ENCODE results near the gene AP3S1. TPM values are rescaled to one million over a fixed set of nuclear protein-coding genes. Genes with fewer than 3 reads are reported as not detected.

The AP3S1 gene
- total RNA-seq, 2 experiments from 2014 or later = 33.2 to 33.6 TPM

DNA sequence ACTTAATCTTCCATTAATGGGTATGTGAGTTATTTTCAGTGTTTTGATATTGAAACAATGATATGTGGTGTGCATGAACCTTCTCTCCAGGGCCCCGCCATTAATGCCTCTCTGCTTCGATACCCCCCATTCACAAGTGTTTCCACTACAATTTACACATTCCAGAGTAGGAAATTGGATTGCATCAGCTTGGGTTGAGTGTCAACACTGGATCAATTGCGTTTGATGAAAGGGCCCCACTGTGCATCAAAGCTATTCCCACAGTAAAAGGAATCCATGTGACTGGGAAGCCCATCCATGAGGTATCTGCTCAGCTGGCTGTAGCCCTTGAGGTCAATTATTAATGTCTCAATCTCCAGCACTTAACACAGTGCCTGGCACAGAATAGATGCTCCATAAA is 102.8 kb downstream of the AP3S1 start:
- H3K27me3 Mint-ChIP-seq = peaks cover 5% of the 10 kb centered on the region
- POLR2A ChIA-PET = no interaction called here

DNA sequence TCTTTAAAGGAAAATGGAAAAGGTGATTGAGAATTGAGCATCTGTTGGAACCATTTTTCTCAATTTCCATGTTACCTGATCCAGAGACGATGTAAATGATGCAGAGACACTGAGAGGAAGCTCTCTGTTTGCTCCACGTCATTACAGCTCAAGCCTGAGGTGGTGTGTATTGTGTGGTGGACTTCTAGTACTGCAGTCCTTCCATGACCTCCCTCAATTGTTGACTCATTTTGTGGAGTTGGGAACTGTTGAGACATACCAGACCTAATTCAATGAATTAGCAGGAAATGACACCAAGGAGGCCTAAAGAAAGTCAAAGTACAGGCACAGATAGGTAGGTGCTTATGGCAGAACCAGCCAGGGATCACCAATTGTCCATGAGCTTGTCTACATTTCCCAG is 104.9 kb downstream of the AP3S1 start:
- POLR2A ChIA-PET = no interaction called here
- Histone ChIP-seq H3K4me3 (ENCODE audit: low read length) (no peak overlapping the region), H3K9me3 (ENCODE audit: control insufficient read depth in 1 of 2, insufficient read depth in 1 of 2, low read length in 2 of 2) (no peaks in the 10 kb centered on the region), H3K36me3 (ENCODE audit: insufficient read depth, low read length) (no peaks in the 10 kb centered on the region), H3K4me1 (ENCODE audit: insufficient read depth, low read length) (no peaks in the 10 kb centered on the region), H3K27ac (ENCODE audit: low read depth in 1 of 2, low read length in 2 of 2) (no peak overlapping the region), H3K27me3 (ENCODE audit: control insufficient read depth in 1 of 2, insufficient read depth in 2 of 2, low read length in 2 of 2) (no peaks in the 10 kb centered on the region)
- no peaks in the 10 kb centered on the region for H3K36me3 Mint-ChIP-seq (ENCODE audit: low read depth)
- ATAC-seq (ENCODE audit: poor library complexity) (no peak), DNase-seq (no peak)
- peaks cover 12% of the 10 kb centered on the region for H3K27me3 Mint-ChIP-seq
- no peaks in the 10 kb centered on the region for H3K4me1 Mint-ChIP-seq (ENCODE audit: low read depth)
- peaks cover 4% of the 10 kb centered on the region for H3K9me3 Mint-ChIP-seq
- no peak overlapping the region for H3K4me3 Mint-ChIP-seq
- CTCF ChIA-PET = no interaction called here
- TF ChIP-seq, protein P1, sequence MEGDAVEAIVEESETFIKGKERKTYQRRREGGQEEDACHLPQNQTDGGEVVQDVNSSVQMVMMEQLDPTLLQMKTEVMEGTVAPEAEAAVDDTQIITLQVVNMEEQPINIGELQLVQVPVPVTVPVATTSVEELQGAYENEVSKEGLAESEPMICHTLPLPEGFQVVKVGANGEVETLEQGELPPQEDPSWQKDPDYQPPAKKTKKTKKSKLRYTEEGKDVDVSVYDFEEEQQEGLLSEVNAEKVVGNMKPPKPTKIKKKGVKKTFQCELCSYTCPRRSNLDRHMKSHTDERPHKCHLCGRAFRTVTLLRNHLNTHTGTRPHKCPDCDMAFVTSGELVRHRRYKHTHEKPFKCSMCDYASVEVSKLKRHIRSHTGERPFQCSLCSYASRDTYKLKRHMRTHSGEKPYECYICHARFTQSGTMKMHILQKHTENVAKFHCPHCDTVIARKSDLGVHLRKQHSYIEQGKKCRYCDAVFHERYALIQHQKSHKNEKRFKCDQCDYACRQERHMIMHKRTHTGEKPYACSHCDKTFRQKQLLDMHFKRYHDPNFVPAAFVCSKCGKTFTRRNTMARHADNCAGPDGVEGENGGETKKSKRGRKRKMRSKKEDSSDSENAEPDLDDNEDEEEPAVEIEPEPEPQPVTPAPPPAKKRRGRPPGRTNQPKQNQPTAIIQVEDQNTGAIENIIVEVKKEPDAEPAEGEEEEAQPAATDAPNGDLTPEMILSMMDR (IDR thresholded peaks at IDR 0.05) = no peak
- no peak overlapping the region for H3K27ac Mint-ChIP-seq
- intact Hi-C loops (cut with DNase I, micrococcal nuclease) = no loop called here

More for the DNA sequence above, 102.8 kb downstream of the AP3S1 start:
- Histone ChIP-seq H3K36me3 (ENCODE audit: insufficient read depth, low read length) (no peaks in the 10 kb centered on the region), H3K27me3 (ENCODE audit: control insufficient read depth in 1 of 2, insufficient read depth in 2 of 2, low read length in 2 of 2) (no peaks in the 10 kb centered on the region), H3K27ac (ENCODE audit: low read depth in 1 of 2, low read length in 2 of 2) (no peak overlapping the region), H3K9me3 (ENCODE audit: control insufficient read depth in 1 of 2, insufficient read depth in 1 of 2, low read length in 2 of 2) (no peaks in the 10 kb centered on the region), H3K4me1 (ENCODE audit: insufficient read depth, low read length) (no peaks in the 10 kb centered on the region), H3K4me3 (ENCODE audit: low read length) (no peak overlapping the region)
- ATAC-seq (ENCODE audit: poor library complexity) (no peak), DNase-seq (no peak)
- no peaks in the 10 kb centered on the region for H3K4me1 Mint-ChIP-seq (ENCODE audit: low read depth)
- H3K9me3 Mint-ChIP-seq = peaks cover 4% of the 10 kb centered on the region
- no peak overlapping the region for H3K4me3 Mint-ChIP-seq
- CTCF ChIA-PET = no interaction called here
- no peaks in the 10 kb centered on the region for H3K36me3 Mint-ChIP-seq (ENCODE audit: low read depth)
- intact Hi-C loops (cut with DNase I, micrococcal nuclease) = no loop called here
- TF ChIP-seq, protein P1 (IDR thresholded peaks at IDR 0.05) = no peak
- H3K27ac Mint-ChIP-seq = no peak overlapping the region

DNA sequence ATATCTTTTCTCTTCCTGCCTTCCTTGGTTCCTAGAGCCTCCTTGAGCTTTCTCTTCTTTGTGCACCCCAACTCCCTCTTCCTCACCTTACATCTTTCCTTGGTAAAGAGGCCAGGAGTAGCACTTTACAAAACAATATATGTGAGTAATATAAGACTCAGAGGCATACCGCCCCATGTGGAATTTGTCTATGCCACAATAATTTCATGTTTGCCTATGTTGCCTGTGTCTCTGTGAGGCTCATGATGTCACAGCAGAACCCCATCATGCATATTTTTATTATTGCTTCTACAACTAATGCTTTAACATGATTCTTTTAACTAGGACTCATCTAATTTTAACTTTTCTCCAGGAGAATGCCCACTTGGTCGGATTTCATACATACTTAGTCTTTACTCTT is 105.5 kb downstream of the AP3S1 start:
- intact Hi-C loops (cut with DNase I, micrococcal nuclease) = no loop called here
- no peak for DNase-seq
- ChIA-PET CTCF (no interaction called here), POLR2A (no interaction called here)
- Mint-ChIP-seq H3K27me3 (peaks cover 14% of the 10 kb centered on the region), H3K9me3 (peaks cover 3% of the 10 kb centered on the region), H3K4me3 (no peak overlapping the region), H3K4me1 (ENCODE audit: low read depth) (no peaks in the 10 kb centered on the region), H3K36me3 (ENCODE audit: low read depth) (no peaks in the 10 kb centered on the region), H3K27ac (no peak overlapping the region)
- H3K27me3 ChIP-seq (ENCODE audit: control insufficient read depth in 1 of 2, insufficient read depth in 2 of 2, low read length in 2 of 2) = no peaks in the 10 kb centered on the region
- H3K27ac ChIP-seq (ENCODE audit: low read depth in 1 of 2, low read length in 2 of 2) = no peak overlapping the region
- no peaks in the 10 kb centered on the region for H3K36me3 ChIP-seq (ENCODE audit: insufficient read depth, low read length)
- H3K4me3 ChIP-seq (ENCODE audit: low read length) = no peak overlapping the region
- no peak for ATAC-seq (ENCODE audit: poor library complexity)
- no peaks in the 10 kb centered on the region for H3K9me3 ChIP-seq (ENCODE audit: control insufficient read depth in 1 of 2, insufficient read depth in 1 of 2, low read length in 2 of 2)
- TF ChIP-seq, protein P1 (IDR thresholded peaks at IDR 0.05) = no peak
- H3K4me1 ChIP-seq (ENCODE audit: insufficient read depth, low read length) = no peaks in the 10 kb centered on the region

Measured in CD4-positive, alpha-beta T cell (primary cell).